Measurements from ENCODE around the gene PLB1.

DNA sequence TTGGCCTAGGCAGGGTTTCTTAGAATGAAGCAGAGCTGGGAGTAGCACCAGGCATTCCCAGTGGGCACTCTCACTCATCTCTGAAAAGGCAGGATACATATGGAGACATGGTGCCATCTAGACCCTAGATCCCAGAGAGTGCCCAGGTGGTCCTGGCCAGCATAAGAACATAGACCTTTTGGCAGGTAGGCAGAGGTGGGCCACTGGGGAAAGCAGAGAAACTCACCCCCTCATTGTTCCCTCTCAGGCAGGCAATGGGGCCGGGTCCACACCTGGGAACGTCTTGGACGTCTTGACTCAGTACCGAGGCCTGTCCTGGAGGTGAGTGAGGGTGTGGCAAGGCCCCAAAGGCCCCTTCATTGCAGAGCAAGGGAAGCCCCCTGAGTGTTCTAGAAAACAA, 69.2 kb downstream of the PLB1 start:
- TF ChIP-seq, protein P1, sequence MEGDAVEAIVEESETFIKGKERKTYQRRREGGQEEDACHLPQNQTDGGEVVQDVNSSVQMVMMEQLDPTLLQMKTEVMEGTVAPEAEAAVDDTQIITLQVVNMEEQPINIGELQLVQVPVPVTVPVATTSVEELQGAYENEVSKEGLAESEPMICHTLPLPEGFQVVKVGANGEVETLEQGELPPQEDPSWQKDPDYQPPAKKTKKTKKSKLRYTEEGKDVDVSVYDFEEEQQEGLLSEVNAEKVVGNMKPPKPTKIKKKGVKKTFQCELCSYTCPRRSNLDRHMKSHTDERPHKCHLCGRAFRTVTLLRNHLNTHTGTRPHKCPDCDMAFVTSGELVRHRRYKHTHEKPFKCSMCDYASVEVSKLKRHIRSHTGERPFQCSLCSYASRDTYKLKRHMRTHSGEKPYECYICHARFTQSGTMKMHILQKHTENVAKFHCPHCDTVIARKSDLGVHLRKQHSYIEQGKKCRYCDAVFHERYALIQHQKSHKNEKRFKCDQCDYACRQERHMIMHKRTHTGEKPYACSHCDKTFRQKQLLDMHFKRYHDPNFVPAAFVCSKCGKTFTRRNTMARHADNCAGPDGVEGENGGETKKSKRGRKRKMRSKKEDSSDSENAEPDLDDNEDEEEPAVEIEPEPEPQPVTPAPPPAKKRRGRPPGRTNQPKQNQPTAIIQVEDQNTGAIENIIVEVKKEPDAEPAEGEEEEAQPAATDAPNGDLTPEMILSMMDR (conservative IDR thresholded peaks at IDR 0.05; ENCODE audit: low read depth in 2 of 2), result no peak
- TF ChIP-seq EZH2 (IDR thresholded peaks at IDR 0.05; ENCODE audit: low read depth, unreplicated experiment), result no peak
